Posterior cingulate gyrus (tissue), 11 donors: ENCODE measurements around the gene LRBA.
"Not testable (repeated sequence)": the region's sequence is repeated elsewhere in the genome, so short reads cannot be mapped to it uniquely, and the experiment has no call there.

Experiments
- DNase-seq, 10 donors: peaks; one replicate each; pipeline versions ENCODE4 v3.0.0 to v3.0.0-alpha.2; 2020 to 2021; ENCODE audit warnings: mixed read lengths in 3 of 10
- intact Hi-C: fragments of 100-400 bp; cut with DNase I; formaldehyde crosslinking; loops from one replicate; pipeline ENCODE4 v1.15.1; 2023

Gene LRBA

GRCh38 chr4:151014521-151015458, at the start of gene LRBA:
LRBA (minus strand) TSS chr4:151015284; CDS start chr4:151014642, 642 bp downstream.
- intact Hi-C loops: no loop called here
- peak in 9 of 10 donors; percentile 42 to 91 (median 56) for DNase-seq

- intact Hi-C loops: not testable (repeated sequence)
- DNase-seq: peak in 1 of 10 donors; percentile 13
Measured at GRCh38 chr4:151063143-151063542, 48.1 kb upstream of the LRBA start.

- no peak for DNase-seq
- intact Hi-C loops: no loop called here
Measured at GRCh38 chr4:151055539-151055938, 40.5 kb upstream of the LRBA start.

- no peak for DNase-seq
- intact Hi-C loops: no loop called here
Measured at GRCh38 chr4:151052785-151053184, 37.7 kb upstream of the LRBA start.

- intact Hi-C loops: no loop called here
- no peak for DNase-seq
Measured at GRCh38 chr4:151049430-151049884, 34.4 kb upstream of the LRBA start.

GRCh38 chr4:151048913-151049312, 33.8 kb upstream of the LRBA start:
- intact Hi-C loops: no loop called here
- DNase-seq: no peak

- intact Hi-C loops: no loop called here
- DNase-seq: no peak
Measured at GRCh38 chr4:151046609-151047008, 31.5 kb upstream of the LRBA start.

- intact Hi-C loops: no loop called here
Measured at GRCh38 chr4:151045907-151046306, 30.8 kb upstream of the LRBA start.

GRCh38 chr4:151043803-151044515, 28.9 kb upstream of the LRBA start:
- DNase-seq: no peak
- intact Hi-C loops: no loop called here

More at GRCh38 chr4:151045907-151046306, 30.8 kb upstream of the LRBA start:
- no peak for DNase-seq

GRCh38 chr4:151039733-151040132, 24.6 kb upstream of the LRBA start:
- intact Hi-C loops: no loop called here
- no peak for DNase-seq

- intact Hi-C loops: no loop called here
Measured at GRCh38 chr4:151038452-151039157, 23.5 kb upstream of the LRBA start.

GRCh38 chr4:151035911-151036310, 20.8 kb upstream of the LRBA start:
- intact Hi-C loops: no loop called here
- no peak for DNase-seq

More at GRCh38 chr4:151038452-151039157, 23.5 kb upstream of the LRBA start:
- DNase-seq: no peak

GRCh38 chr4:151035328-151035727, 20.2 kb upstream of the LRBA start:
- intact Hi-C loops: no loop called here
- DNase-seq: no peak

GRCh38 chr4:151034829-151035228, 19.7 kb upstream of the LRBA start:
- no peak for DNase-seq
- intact Hi-C loops: no loop called here

- intact Hi-C loops: no loop called here
Measured at GRCh38 chr4:151031831-151032605, 16.9 kb upstream of the LRBA start.

GRCh38 chr4:151029537-151029936, 14.5 kb upstream of the LRBA start:
- intact Hi-C loops: no loop called here
- no peak for DNase-seq

More at GRCh38 chr4:151031831-151032605, 16.9 kb upstream of the LRBA start:
- DNase-seq: no peak

GRCh38 chr4:151029006-151029405, 13.9 kb upstream of the LRBA start:
- intact Hi-C loops, DNase-seq: not testable (repeated sequence)

GRCh38 chr4:151025759-151026158, 10.7 kb upstream of the LRBA start:
- no peak for DNase-seq
- intact Hi-C loops: no loop called here

GRCh38 chr4:151022586-151022985, 7.5 kb upstream of the LRBA start:
- DNase-seq: no peak
- intact Hi-C loops: no loop called here
